HCT116 (cell line): ENCODE results near the gene SGMS1. TPM values are rescaled to one million over a fixed set of nuclear protein-coding genes. Genes with fewer than 3 reads are reported as not detected.

Experiments used
- ATAC-seq: fragments of 200-7000 bp; cut with Tn5 transposase; 2 replicates; pipeline ENCODE4 v1.9.1; 2020; ENCODE audit warnings: mild to moderate bottlenecking, moderate library complexity
- BruUV-seq: library from RNA; stranded (reverse); fragments of 400-500 nt; replicated peaks from 2 replicates; lab custom pipeline; 2021; lab: Mats Ljungman, UMichigan
- CTCF ChIA-PET: fragments of 300-600 bp; sonication (Branson Sonifier 250); formaldehyde crosslinking; loops from one replicate; lab custom pipeline; 2021; ENCODE audit warnings: antibody characterized with exemption; lab: Charles Lee
- POLR2A ChIA-PET: fragments of 300-600, 350-600 bp; sonication (Branson Sonifier 250); formaldehyde crosslinking; loops from one replicate; lab custom pipeline; 2021; ENCODE audit warnings: antibody characterized with exemption; lab: Charles Lee
- RAD21 ChIA-PET, 2 experiments: fragments of 300-600 bp; sonication (Branson Sonifier 250); formaldehyde crosslinking; loops; one replicate each; lab custom pipeline; 2023; ENCODE audit warnings: low total read pairs in 2 of 2; ENCODE audit not compliant: uncharacterized antibody in 2 of 2, unreplicated experiment in 2 of 2, low non-redundant PET in 1 of 2; lab: Charles Lee
- DNase-seq: peaks from one replicate; pipeline ENCODE4 v3.0.0-alpha.2; 2010; ENCODE audit warnings: low read depth, low spot score
- H2AFZ ChIP-seq: fragments of 200-600 bp; shearing (Covaris generic), sonication (generic); 2 replicates; pipeline ENCODE4 v1.6.1; 2017; ENCODE audit warnings: low read depth, mixed run types, mixed read lengths, antibody characterized with exemption, low read length; ENCODE audit not compliant: poor library complexity, severe bottlenecking
- H3K27ac ChIP-seq: 2 replicates; pipeline ENCODE4 v1.5.1; 2012; ENCODE audit warnings: low read depth, low read length
- H3K27me3 ChIP-seq: fragments of 200-600 bp; sonication (generic); 2 replicates; pipeline ENCODE4 v1.6.1; 2016; ENCODE audit warnings: mixed run types, low read length, mixed read lengths; ENCODE audit not compliant: insufficient read depth
- H3K36me3 ChIP-seq, 2 experiments: fragments of 200-500 bp in 1 of 2; fragments of 200-600 bp in 1 of 2; sonication (Bioruptor generic) in 1 of 2; sonication (generic) in 1 of 2; 2 replicates each; pipeline versions ENCODE4 v1.5.1 to v1.6.1; 2014 to 2016; ENCODE audit warnings: low read length in 2 of 2, inconsistent platforms in 1 of 2, mixed read lengths in 1 of 2, mixed run types in 1 of 2; ENCODE audit not compliant: insufficient read depth in 2 of 2, control insufficient read depth in 1 of 2
- H3K4me1 ChIP-seq, 2 experiments: fragments of 200-600 bp in 1 of 2; sonication (generic) in 1 of 2; 2 replicates each; pipeline versions ENCODE4 v1.5.1 to v1.6.1; 2012 to 2017; ENCODE audit warnings: low read length in 2 of 2, inconsistent platforms in 1 of 2, mild to moderate bottlenecking in 1 of 2, mixed read lengths in 1 of 2, mixed run types in 1 of 2, moderate library complexity in 1 of 2; ENCODE audit not compliant: insufficient read depth in 2 of 2, control insufficient read depth in 1 of 2
- H3K4me2 ChIP-seq: fragments of 200-600 bp; sonication (generic); 2 replicates; pipeline ENCODE4 v1.6.1; 2017; ENCODE audit warnings: mixed run types, low read length, mixed read lengths
- H3K4me3 ChIP-seq, 2 experiments: fragments of 200-600 bp in 1 of 2; sonication (generic) in 1 of 2; replicated peaks in 1 of 2; 2 replicates each; pipeline ENCODE4 v1.5.1; 2011 to 2016; ENCODE audit warnings: low read length in 2 of 2, control low read depth in 1 of 2, low read depth in 1 of 2, mild to moderate bottlenecking in 1 of 2, mixed read lengths in 1 of 2, mixed run types in 1 of 2
- H3K79me2 ChIP-seq: fragments of 200-600 bp; sonication (generic); 2 replicates; pipeline ENCODE4 v1.6.1; 2017; ENCODE audit warnings: mild to moderate bottlenecking, mixed run types, low read length, moderate library complexity, mixed read lengths; ENCODE audit not compliant: insufficient read depth
- H3K9ac ChIP-seq: fragments of 200-600 bp; sonication (generic); 2 replicates; pipeline ENCODE4 v1.6.1; 2016; ENCODE audit warnings: low read length, mixed read lengths
- H3K9me2 ChIP-seq: fragments of 200-600 bp; sonication (generic), shearing (Covaris generic); 2 replicates; pipeline ENCODE4 v1.6.1; 2017; ENCODE audit warnings: mixed run types, mild to moderate bottlenecking, moderate library complexity; ENCODE audit not compliant: insufficient read depth
- H3K9me3 ChIP-seq, 2 experiments: fragments of 200-500 bp in 1 of 2; fragments of 200-600 bp in 1 of 2; sonication (Bioruptor generic) in 1 of 2; sonication (generic) in 1 of 2; 2 replicates each; pipeline ENCODE4 v1.6.1; 2014 to 2017; ENCODE audit warnings: low read length in 2 of 2, mixed read lengths in 2 of 2, inconsistent platforms in 1 of 2, low read depth in 1 of 2, mild to moderate bottlenecking in 1 of 2, mixed run types in 1 of 2, moderate library complexity in 1 of 2; ENCODE audit not compliant: control insufficient read depth in 1 of 2, insufficient read depth in 1 of 2
- H4K20me1 ChIP-seq: fragments of 200-600 bp; sonication (generic), shearing (Covaris generic); 2 replicates; pipeline ENCODE4 v1.6.1; 2017; ENCODE audit warnings: mixed run types, mild to moderate bottlenecking, moderate library complexity; ENCODE audit not compliant: insufficient read depth
- ATF3 ChIP-seq: IDR thresholded peaks from 2 replicates; pipeline ENCODE4 v1.6.1; 2012
- CBX3 ChIP-seq: IDR thresholded peaks from 2 replicates; pipeline ENCODE4 v1.6.1; 2012; ENCODE audit warnings: low read depth
- CTCF ChIP-seq, 3 experiments: fragments of 200-600 bp in 1 of 3; sonication (generic) in 1 of 3; IDR thresholded peaks in 2 of 3; conservative IDR thresholded peaks in 1 of 3; 2 replicates each; pipeline ENCODE4 v1.5.1; 2012 to 2017; ENCODE audit warnings: low read depth in 2 of 3, low read length in 2 of 3, antibody characterized with exemption in 1 of 3, borderline replicate concordance in 1 of 3, control low read depth in 1 of 3, mild to moderate bottlenecking in 1 of 3, mixed read lengths in 1 of 3, mixed run types in 1 of 3, moderate library complexity in 1 of 3; ENCODE audit not compliant: insufficient read depth in 1 of 3
- EGR1 ChIP-seq: IDR thresholded peaks from 2 replicates; pipeline ENCODE4 v1.6.1; 2012; ENCODE audit warnings: low read depth
- EZH2 ChIP-seq: fragments of 200-600 bp; sonication (generic); IDR thresholded peaks from 2 replicates; pipeline ENCODE4 v1.6.1; 2017; ENCODE audit warnings: antibody characterized with exemption, mixed run types
- EZH2phosphoT487 ChIP-seq: fragments of 200-600 bp; IDR thresholded peaks from 2 replicates; pipeline ENCODE4 v1.6.1; 2018; ENCODE audit warnings: antibody characterized with exemption, borderline replicate concordance
- FOSL1 ChIP-seq: IDR thresholded peaks from 2 replicates; pipeline ENCODE4 v1.6.1; 2012; ENCODE audit warnings: low read depth
- MAX ChIP-seq: IDR thresholded peaks from 2 replicates; pipeline ENCODE4 v1.6.1; 2012
- POLR2AphosphoS5 ChIP-seq: IDR thresholded peaks from 2 replicates; pipeline ENCODE4 v1.6.1; 2011; ENCODE audit warnings: mild to moderate bottlenecking, low read depth, low read length, moderate library complexity
- RAD21 ChIP-seq: IDR thresholded peaks from 2 replicates; pipeline ENCODE4 v1.6.1; 2012; ENCODE audit warnings: low read depth, mild to moderate bottlenecking
- SIN3A ChIP-seq: IDR thresholded peaks from 2 replicates; pipeline ENCODE4 v1.6.1; 2012; ENCODE audit warnings: low read depth
- SRF ChIP-seq: IDR thresholded peaks from 2 replicates; pipeline ENCODE4 v1.6.1; 2012; ENCODE audit warnings: low read depth
- TCF7L2 ChIP-seq: IDR thresholded peaks from 2 replicates; pipeline ENCODE4 v1.7.0; 2011; ENCODE audit warnings: borderline replicate concordance, inconsistent platforms; ENCODE audit not compliant: insufficient read depth, insufficient read length; ENCODE audit errors: extremely low read depth
- ZBTB33 ChIP-seq: IDR thresholded peaks from 2 replicates; pipeline ENCODE4 v1.6.1; 2011; ENCODE audit warnings: mild to moderate bottlenecking, low read length, moderate library complexity; ENCODE audit not compliant: insufficient replicate concordance; ENCODE audit errors: extremely low read depth
- ZFX ChIP-seq: fragments of 450-650 bp; IDR thresholded peaks from 2 replicates; pipeline ENCODE4 v1.6.1; 2017
- intact Hi-C: fragments of 100-400 bp; cut with micrococcal nuclease; formaldehyde crosslinking; loops from 2 replicates; pipeline ENCODE4 v1.10.0; 2022
- total RNA-seq: library from RNA; stranded (reverse); gene quantifications from one replicate; pipeline ENCODE4 v1.2.1, GENCODE V29; 2021; ENCODE audit not compliant: unreplicated experiment

SGMS1 gene
- total RNA-seq, 1 experiment from 2014 or later: 29.1 TPM

GRCh38 chr10:50574931-50575330 is 48.8 kb downstream of the SGMS1 start (continued):
- TF ChIP-seq SRF (no peak), EZH2 (no peak), POLR2AphosphoS5 (no peak), CBX3 (no peak), TCF7L2 (no peak), ZBTB33 (no peak), ZFX (no peak), MAX (no peak), EGR1 (no peak), ATF3 (no peak), SIN3A (no peak), RAD21 (no peak), EZH2phosphoT487 (no peak)

GRCh38 chr10:50574305-50574704 is 49.5 kb downstream of the SGMS1 start:
- no TSS peak for BruUV-seq
- intact Hi-C loops: no loop called here
- H4K20me1 ChIP-seq: no peaks in the 10 kb centered on the region
- H3K9ac ChIP-seq: no peak overlapping the region
- no peaks in the 10 kb centered on the region; the same call in 1 of the 2 replicates for H3K79me2 ChIP-seq
- DNase-seq: no peak
- H3K27me3 ChIP-seq: no peaks in the 10 kb centered on the region
- H3K4me1 ChIP-seq: peaks cover 5 to 20% of the 10 kb centered on the region in 2 experiments; a peak in 3 of 4 replicates
- no peak overlapping the region for H3K4me3 ChIP-seq
- ChIA-PET POLR2A (no interaction called here), CTCF (no interaction called here), RAD21 (no interaction called here)
- no peak overlapping the region for H3K4me2 ChIP-seq
- peak; percentile 54; the same call in 1 of the 2 replicates for ATAC-seq
- no peaks in the 10 kb centered on the region for H3K9me2 ChIP-seq
- H3K27ac ChIP-seq: no peak overlapping the region
- H2AFZ ChIP-seq: no peak overlapping the region
- H3K36me3 ChIP-seq: no peaks in the 10 kb centered on the region
- TF ChIP-seq ZBTB33 (no peak), FOSL1 (no peak), EZH2phosphoT487 (no peak), CBX3 (no peak), CTCF (IDR thresholded peaks at IDR 0.05 in 2 of 3, conservative IDR thresholded peaks at IDR 0.05 in 1 of 3; ENCODE audit: borderline replicate concordance in 1 of 3, insufficient read depth in 1 of 3, low read depth in 2 of 3, low read length in 2 of 3) (peak in 2 of 3 experiments; percentile 51 to 63; a peak in 4 of 6 replicates)
- no peaks in the 10 kb centered on the region for H3K9me3 ChIP-seq
